Measurements from ENCODE around the gene CD86.

Gene CD86, protein sequence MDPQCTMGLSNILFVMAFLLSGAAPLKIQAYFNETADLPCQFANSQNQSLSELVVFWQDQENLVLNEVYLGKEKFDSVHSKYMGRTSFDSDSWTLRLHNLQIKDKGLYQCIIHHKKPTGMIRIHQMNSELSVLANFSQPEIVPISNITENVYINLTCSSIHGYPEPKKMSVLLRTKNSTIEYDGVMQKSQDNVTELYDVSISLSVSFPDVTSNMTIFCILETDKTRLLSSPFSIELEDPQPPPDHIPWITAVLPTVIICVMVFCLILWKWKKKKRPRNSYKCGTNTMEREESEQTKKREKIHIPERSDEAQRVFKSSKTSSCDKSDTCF

DNA sequence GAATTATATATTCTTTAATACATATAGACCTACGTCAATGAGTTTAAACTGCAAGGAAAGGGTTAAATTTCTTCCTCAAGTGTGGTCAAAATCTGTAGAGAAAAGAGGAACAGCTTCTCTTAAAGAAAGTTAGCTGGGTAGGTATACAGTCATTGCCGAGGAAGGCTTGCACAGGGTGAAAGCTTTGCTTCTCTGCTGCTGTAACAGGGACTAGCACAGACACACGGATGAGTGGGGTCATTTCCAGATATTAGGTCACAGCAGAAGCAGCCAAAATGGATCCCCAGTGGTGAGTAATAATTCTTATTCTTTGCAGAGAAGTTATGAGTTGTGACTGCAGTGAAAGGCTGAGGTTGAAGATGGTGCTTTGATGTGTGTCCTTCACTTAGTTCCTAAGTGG lies at the start of gene CD86:
Gene CD86, plus strand, starts transcription at position 148 of the 400 bp plus-strand sequence. Its CDS starts 128 bp downstream, at position 276.
- no peak for TF ChIP-seq CTCF (IDR thresholded peaks at IDR 0.05; ENCODE audit: control insufficient read depth, extremely low read depth, insufficient read depth)
- H3K4me3 ChIP-seq (ENCODE audit: low read depth, low read length) = no peak within 1 kb of the TSS
- DNase-seq (ENCODE audit: low read depth) = no peak

DNA sequence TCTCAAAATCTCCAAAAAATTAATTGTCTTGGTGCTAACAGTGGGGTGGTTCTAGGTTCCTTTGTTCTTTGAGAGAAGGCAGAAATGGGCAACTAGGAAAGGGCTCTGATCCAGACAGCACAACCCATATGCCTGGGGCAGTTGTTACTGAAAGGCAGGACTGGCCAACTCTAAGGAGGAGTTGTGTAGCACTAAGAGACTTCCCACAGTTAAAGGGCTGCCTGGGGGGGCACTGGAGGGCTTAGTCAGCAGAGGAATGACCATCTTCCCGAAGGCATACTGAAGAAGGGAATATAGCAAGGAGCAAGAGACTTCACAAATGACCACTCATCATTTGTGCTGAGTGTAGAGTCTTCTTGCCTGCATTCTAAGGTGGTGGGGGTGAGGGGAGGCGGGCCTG lies 48.9 kb upstream of the CD86 start:
- no peak overlapping the region for H3K4me3 ChIP-seq (ENCODE audit: low read depth, low read length)
- no peak for TF ChIP-seq CTCF (IDR thresholded peaks at IDR 0.05; ENCODE audit: control insufficient read depth, extremely low read depth, insufficient read depth)
- no peak for DNase-seq (ENCODE audit: low read depth)

GRCh38 chr3:122008166-122008565 lies 47.0 kb upstream of the CD86 start:
- no peak overlapping the region for H3K4me3 ChIP-seq (ENCODE audit: low read depth, low read length)
- no peak for TF ChIP-seq CTCF (IDR thresholded peaks at IDR 0.05; ENCODE audit: control insufficient read depth, extremely low read depth, insufficient read depth)
- no peak for DNase-seq (ENCODE audit: low read depth)

DNA sequence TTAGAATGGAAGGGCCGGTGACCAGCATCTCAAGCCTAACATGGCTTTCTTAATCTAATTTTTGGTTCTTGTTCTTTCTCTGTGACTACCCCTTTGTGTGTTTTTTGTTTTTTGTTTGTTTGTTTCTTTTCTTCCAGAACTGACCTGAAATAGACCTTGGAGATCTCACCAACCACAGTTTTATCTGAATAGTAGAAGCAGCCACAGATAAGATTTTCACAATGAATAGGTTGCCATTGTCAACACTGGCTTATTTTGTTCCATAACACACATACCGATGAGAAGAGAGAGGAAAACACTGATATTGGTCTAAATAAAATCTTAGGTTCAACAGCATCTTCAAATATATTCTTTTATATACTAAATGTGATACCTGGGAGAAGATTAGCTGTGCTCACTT lies 44.7 kb upstream of the CD86 start:
- TF ChIP-seq CTCF (IDR thresholded peaks at IDR 0.05; ENCODE audit: control insufficient read depth, extremely low read depth, insufficient read depth) = no peak
- no peak for DNase-seq (ENCODE audit: low read depth)
- H3K4me3 ChIP-seq (ENCODE audit: low read depth, low read length) = no peak overlapping the region

- no peak for TF ChIP-seq CTCF (IDR thresholded peaks at IDR 0.05; ENCODE audit: control insufficient read depth, extremely low read depth, insufficient read depth)
- DNase-seq (ENCODE audit: low read depth) = no peak
- H3K4me3 ChIP-seq (ENCODE audit: low read depth, low read length) = no peak overlapping the region
Measured at GRCh38 chr3:122011396-122011795, 43.8 kb upstream of the CD86 start.

GRCh38 chr3:122012821-122013220 lies 42.3 kb upstream of the CD86 start:
- H3K4me3 ChIP-seq (ENCODE audit: low read depth, low read length) = no peak overlapping the region
- no peak for DNase-seq (ENCODE audit: low read depth)
- no peak for TF ChIP-seq CTCF (IDR thresholded peaks at IDR 0.05; ENCODE audit: control insufficient read depth, extremely low read depth, insufficient read depth)

GRCh38 chr3:122013448-122013925 lies 41.7 kb upstream of the CD86 start:
- H3K4me3 ChIP-seq (ENCODE audit: low read depth, low read length) = no peak overlapping the region
- DNase-seq (ENCODE audit: low read depth) = no peak
- TF ChIP-seq CTCF (IDR thresholded peaks at IDR 0.05; ENCODE audit: control insufficient read depth, extremely low read depth, insufficient read depth) = no peak
